Tongue (tissue), 1 donor: ENCODE data around the gene FBLN2. TPM values are rescaled to one million over a fixed set of nuclear protein-coding genes. Genes with fewer than 3 reads are reported as not detected.

Experiments
- total RNA-seq: library from RNA; depleted of rRNA; stranded (reverse); fragments of >200 nt; gene quantifications from one replicate; pipeline ENCODE4 v1.2.3, GENCODE V29; 2014

The FBLN2 gene
- total RNA-seq, 1 donor from 2014 or later, result 84.3 TPM

Other genes starting within 250 kb of the FBLN2 start
- gene NUP210, start 128.8 kb upstream of the FBLN2 start, total RNA-seq, result 13.6 TPM
- 21.8 TPM for gene HDAC11, start 68.8 kb upstream of the FBLN2 start, total RNA-seq